Lower leg skin (tissue), 4 donors: ENCODE measurements around the gene ZBTB26. TPM values are rescaled to one million over a fixed set of nuclear protein-coding genes. Genes with fewer than 3 reads are reported as not detected.

ENCODE experiments used
- DNase-seq, 2 donors: peaks; one replicate each; pipeline ENCODE4 v3.0.0-alpha.2; 2019; ENCODE audit warnings: low spot score in 2 of 2
- H3K4me3 ChIP-seq: fragments of 200-600 bp; sonication (generic); 2 replicates; pipeline ENCODE4 v1.5.1; 2017; ENCODE audit warnings: mild to moderate bottlenecking, low read depth; ENCODE audit not compliant: poor library complexity, severe bottlenecking
- POLR2A ChIP-seq, 2 donors: fragments of 450-650 bp; IDR thresholded peaks; one replicate each; pipeline ENCODE4 v1.6.1; 2016 to 2017; ENCODE audit warnings: antibody characterized with exemption in 2 of 2, mild to moderate bottlenecking in 1 of 2, moderate library complexity in 1 of 2
- WGBS, 2 donors: methylation state at CpG; one replicate each; pipeline ENCODE4 v1.1.5; 2018; 5-methylcytosine and 5-hydroxymethylcytosine counted together
- intact Hi-C: fragments of 100-400 bp; cut with DNase I; formaldehyde crosslinking; loops from one replicate; pipeline ENCODE4 v1.15.0; 2023; ENCODE audit warnings: low total_unique reads
- total RNA-seq, 4 donors: library from RNA; depleted of rRNA; stranded (reverse); fragments of >200 nt; gene quantifications; one replicate each; pipeline ENCODE4 v1.1.0, GENCODE V29; 2016
- TF ChIP-seq, protein P1 (sequence below), 3 donors: fragments of 450-650 bp; IDR thresholded peaks; one replicate each; pipeline ENCODE4 v1.5.1; 2016; ENCODE audit warnings: antibody characterized with exemption in 3 of 3, mild to moderate bottlenecking in 3 of 3, moderate library complexity in 2 of 3

ZBTB26 gene
- total RNA-seq, 4 donors from 2014 or later, result 2.0 to 5.9 (median 4.8) TPM

DNA sequence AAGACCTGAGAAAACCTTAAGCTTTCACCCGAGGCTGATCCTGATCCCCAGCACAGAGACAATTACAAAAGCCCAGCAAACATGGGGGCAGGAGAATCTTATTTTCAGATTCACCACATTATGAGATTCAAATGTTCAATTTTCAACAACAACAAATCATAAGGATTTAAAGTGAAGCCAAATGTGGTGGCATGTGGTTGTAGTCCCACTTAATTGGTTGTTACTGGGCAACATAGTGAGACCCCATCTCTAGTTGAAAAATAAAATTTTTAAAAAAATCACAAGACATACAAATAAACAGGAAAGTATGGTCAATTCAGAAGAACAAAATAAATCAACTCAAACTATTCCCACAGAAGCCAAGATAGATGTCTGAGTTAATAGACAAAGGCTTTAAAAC is 5.6 kb upstream of the ZBTB26 start:
- intact Hi-C loops, result no loop called here
- no peak for DNase-seq
- TF ChIP-seq, protein P1, sequence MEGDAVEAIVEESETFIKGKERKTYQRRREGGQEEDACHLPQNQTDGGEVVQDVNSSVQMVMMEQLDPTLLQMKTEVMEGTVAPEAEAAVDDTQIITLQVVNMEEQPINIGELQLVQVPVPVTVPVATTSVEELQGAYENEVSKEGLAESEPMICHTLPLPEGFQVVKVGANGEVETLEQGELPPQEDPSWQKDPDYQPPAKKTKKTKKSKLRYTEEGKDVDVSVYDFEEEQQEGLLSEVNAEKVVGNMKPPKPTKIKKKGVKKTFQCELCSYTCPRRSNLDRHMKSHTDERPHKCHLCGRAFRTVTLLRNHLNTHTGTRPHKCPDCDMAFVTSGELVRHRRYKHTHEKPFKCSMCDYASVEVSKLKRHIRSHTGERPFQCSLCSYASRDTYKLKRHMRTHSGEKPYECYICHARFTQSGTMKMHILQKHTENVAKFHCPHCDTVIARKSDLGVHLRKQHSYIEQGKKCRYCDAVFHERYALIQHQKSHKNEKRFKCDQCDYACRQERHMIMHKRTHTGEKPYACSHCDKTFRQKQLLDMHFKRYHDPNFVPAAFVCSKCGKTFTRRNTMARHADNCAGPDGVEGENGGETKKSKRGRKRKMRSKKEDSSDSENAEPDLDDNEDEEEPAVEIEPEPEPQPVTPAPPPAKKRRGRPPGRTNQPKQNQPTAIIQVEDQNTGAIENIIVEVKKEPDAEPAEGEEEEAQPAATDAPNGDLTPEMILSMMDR (IDR thresholded peaks at IDR 0.05), result no peak
- no peak for TF ChIP-seq POLR2A (IDR thresholded peaks at IDR 0.05)
- 56 to 71% methylated on average over 1 of the region's 1 CpG for WGBS, 2 donors
- no peak overlapping the region for H3K4me3 ChIP-seq

DNA sequence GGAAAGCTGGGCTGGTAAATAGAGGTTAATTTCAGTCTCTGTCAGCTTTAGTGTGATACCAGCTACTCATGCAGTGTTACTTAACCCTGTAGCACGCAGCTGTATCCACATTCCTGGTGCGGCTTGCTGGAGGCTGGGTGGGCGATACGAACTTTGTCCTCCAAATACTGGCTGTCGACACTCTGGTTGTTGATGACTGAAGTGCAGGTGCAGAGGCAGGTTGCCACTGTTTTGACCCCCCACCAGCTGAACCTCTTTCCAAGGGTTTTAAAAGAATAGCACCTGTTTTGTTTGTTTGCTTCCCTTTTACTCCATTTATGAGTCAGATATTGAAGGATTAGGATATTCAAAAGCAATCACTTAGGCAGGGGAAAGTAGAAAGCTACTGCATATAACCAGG is 5.2 kb upstream of the ZBTB26 start:
- DNase-seq, result no peak
- WGBS, 2 donors, result 92 to 96% methylated on average over 5 of the region's 5 CpGs
- intact Hi-C loops, result no loop called here
- no peak overlapping the region for H3K4me3 ChIP-seq
- TF ChIP-seq, protein P1 (IDR thresholded peaks at IDR 0.05), result no peak

DNA sequence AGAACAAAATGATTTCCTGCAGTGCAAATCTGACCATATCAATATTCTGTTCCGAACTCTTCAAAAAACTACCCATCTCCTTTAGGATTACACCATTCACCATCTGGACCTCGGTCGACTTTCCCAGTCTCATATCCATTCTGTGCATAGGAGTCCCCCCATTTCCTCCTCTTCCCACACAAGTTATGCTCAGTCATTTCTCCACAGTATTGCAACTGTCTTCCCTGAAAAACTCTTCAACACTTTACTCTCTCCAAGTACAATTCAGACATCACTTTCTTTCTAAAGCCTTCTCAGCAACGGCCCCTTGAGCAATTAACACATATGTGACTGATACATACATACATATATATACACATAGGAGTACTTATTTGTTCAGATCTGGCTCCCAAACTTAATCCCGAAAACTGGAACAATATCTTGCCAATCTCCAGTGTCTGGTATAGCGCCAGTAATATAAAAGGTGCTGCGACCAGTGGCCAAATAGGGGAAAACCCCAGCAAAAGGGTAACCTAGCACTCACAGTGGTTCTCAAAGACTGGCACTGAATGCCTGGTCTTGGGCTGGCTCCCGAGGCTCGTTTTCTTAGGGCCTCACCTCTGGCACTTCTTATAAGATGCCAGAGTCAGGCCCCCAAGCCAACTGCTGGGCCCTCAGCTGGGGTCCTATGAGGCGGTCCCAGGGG is 629 bp downstream of the ZBTB26 start:
- peak overlapping the region; percentile 69 for H3K4me3 ChIP-seq
- TF ChIP-seq, protein P1 (IDR thresholded peaks at IDR 0.05), result no peak
- TF ChIP-seq POLR2A (IDR thresholded peaks at IDR 0.05), result no peak
- WGBS, 2 donors, result 24 to 26% methylated on average over 9 to 10 of the region's 10 CpGs
- intact Hi-C loops, result no loop called here
- no peak for DNase-seq

DNA sequence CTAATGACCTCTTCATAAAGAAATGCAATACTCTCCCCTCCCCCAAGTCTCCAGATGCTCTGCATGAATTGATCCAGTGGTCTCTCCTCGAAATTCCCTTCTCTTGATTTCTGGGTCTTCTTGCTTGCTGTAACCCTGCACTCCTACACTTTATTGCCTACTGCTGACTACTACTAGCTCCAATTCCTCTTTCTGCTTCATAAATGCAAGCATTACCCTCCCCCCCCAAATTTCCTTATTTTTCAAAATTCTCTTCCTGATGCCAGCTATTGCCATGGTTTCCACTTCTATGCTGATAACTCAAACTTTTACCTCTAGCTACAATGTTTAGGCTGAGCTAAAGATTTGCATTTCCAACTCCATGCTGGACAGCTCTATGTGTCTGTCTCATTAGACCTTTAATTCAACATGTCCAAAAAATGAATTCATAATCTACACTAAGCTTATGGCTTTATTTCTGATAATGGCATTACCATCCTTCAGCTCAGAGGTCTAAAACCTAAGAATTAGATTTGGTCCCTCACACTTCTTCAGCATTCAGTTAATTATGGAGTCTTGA is 1.4 kb downstream of the ZBTB26 start:
- intact Hi-C loops, result no loop called here
- DNase-seq, result no peak
- no peak overlapping the region for H3K4me3 ChIP-seq
- WGBS, 2 donors, result 76 to 88% methylated on average over 1 of the region's 1 CpG
- TF ChIP-seq, protein P1 (IDR thresholded peaks at IDR 0.05), result no peak
- no peak for TF ChIP-seq POLR2A (IDR thresholded peaks at IDR 0.05)

DNA sequence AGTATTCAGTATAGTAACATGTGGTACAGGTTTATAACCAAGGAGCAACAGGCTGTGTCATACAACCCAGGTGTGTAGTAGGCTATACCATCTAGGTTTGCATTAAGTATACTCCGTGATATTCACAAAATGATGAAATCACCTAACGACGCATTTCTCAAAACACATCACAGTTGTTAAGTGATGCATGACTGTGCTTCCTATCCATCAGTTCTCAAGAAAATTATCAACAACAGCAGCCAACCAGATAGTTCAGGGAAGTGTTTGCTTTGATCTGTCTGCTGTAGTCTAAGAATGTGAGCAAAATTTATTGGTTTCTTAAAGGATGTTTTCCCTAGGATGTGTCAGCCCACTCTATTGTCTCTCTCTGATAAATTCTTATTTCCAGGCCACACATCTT is 7.4 kb downstream of the ZBTB26 start:
- intact Hi-C loops, result no loop called here
- WGBS, 2 donors, result 94 to 95% methylated on average over 3 of the region's 3 CpGs
- no peak overlapping the region for H3K4me3 ChIP-seq
- TF ChIP-seq, protein P1 (IDR thresholded peaks at IDR 0.05), result no peak
- no peak for DNase-seq

DNA sequence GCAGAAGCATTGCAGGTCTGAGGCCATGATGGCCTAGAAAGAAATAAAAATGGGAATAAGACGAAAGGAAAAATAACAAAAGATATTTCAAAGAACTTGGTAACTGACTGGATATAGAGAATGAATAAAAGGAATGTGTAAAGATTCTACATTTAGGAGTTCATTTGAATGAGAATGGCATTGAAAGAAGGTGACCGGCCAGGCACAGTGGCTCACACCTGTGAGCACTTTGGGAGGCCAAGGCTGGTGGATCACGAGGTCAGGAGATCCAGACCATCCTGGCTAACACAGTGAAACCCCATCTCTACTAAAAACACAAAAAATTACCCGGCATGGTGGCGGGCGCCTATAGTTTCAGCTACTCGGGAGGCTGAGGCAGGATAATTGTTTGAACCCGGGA is 8.6 kb downstream of the ZBTB26 start:
- no peak overlapping the region for H3K4me3 ChIP-seq
- WGBS, 2 donors, result 89 to 94% methylated on average over 8 of the region's 8 CpGs
- TF ChIP-seq, protein P1 (IDR thresholded peaks at IDR 0.05), result no peak
- DNase-seq, result no peak
- intact Hi-C loops, result no loop called here
